H9 (cell line): Measurements from ENCODE around the gene COMP. TPM values are rescaled to one million over a fixed set of nuclear protein-coding genes. Genes with fewer than 3 reads are reported as not detected.
A peak's percentile ranks its signal among the peaks of the same experiment; 100 is the strongest.

Experiments used
- DNase-seq: peaks from one replicate; pipeline ENCODE4 v3.0.0-alpha.2; 2017
- H2AFZ ChIP-seq: one replicate; pipeline ENCODE4 v1.6.1; 2013; ENCODE audit warnings: mild to moderate bottlenecking, low read length, control low read depth, moderate library complexity
- H2AK5ac ChIP-seq: 2 replicates; pipeline ENCODE4 v1.6.1; 2013; ENCODE audit warnings: low read length, control low read depth, mixed read lengths; ENCODE audit not compliant: insufficient read length
- H2BK120ac ChIP-seq: one replicate; pipeline ENCODE4 v1.6.1; 2013; ENCODE audit warnings: low read depth, mild to moderate bottlenecking, low read length, control low read depth, inconsistent platforms; ENCODE audit not compliant: poor library complexity, severe bottlenecking
- H2BK12ac ChIP-seq: 2 replicates; pipeline ENCODE4 v1.6.1; 2013; ENCODE audit warnings: low read length, control low read depth, mixed read lengths, low read depth; ENCODE audit not compliant: insufficient read length
- H2BK15ac ChIP-seq: 2 replicates; pipeline ENCODE4 v1.6.1; 2013; ENCODE audit warnings: low read depth, low read length, control low read depth
- H2BK20ac ChIP-seq: one replicate; pipeline ENCODE4 v1.6.1; 2013; ENCODE audit warnings: low read depth, mild to moderate bottlenecking, low read length, control low read depth, inconsistent platforms; ENCODE audit not compliant: poor library complexity, severe bottlenecking
- H2BK5ac ChIP-seq: 2 replicates; pipeline ENCODE4 v1.6.1; 2013; ENCODE audit warnings: low read length, control low read depth, mixed read lengths; ENCODE audit not compliant: insufficient read length
- H3K14ac ChIP-seq: 2 replicates; pipeline ENCODE4 v1.6.1; 2013; ENCODE audit warnings: low read length, control low read depth; ENCODE audit not compliant: insufficient read depth
- H3K18ac ChIP-seq: 2 replicates; pipeline ENCODE4 v1.6.1; 2013; ENCODE audit warnings: low read depth, mild to moderate bottlenecking, mixed read lengths, low read length, control low read depth; ENCODE audit not compliant: insufficient read length
- H3K23ac ChIP-seq: 2 replicates; pipeline ENCODE4 v1.6.1; 2013; ENCODE audit warnings: low read length, control low read depth, mixed read lengths, low read depth; ENCODE audit not compliant: insufficient read length
- H3K23me2 ChIP-seq: 2 replicates; pipeline ENCODE4 v1.6.1; 2013; ENCODE audit warnings: low read depth, mild to moderate bottlenecking, mixed read lengths, low read length, control low read depth; ENCODE audit not compliant: insufficient read length, poor library complexity, severe bottlenecking
- H3K27ac ChIP-seq: 2 replicates; pipeline ENCODE4 v1.5.1; 2013; ENCODE audit warnings: low read length, control low read depth, mixed read lengths, low read depth; ENCODE audit not compliant: insufficient read length
- H3K27me3 ChIP-seq: 2 replicates; pipeline ENCODE4 v1.6.1; 2013; ENCODE audit warnings: low read length, control low read depth, inconsistent platforms; ENCODE audit not compliant: insufficient read depth
- H3K4ac ChIP-seq: 2 replicates; pipeline ENCODE4 v1.6.1; 2013; ENCODE audit warnings: low read depth, mild to moderate bottlenecking, control low read depth, inconsistent platforms, low read length, moderate library complexity
- H3K4me1 ChIP-seq: 2 replicates; pipeline ENCODE4 v1.6.1; 2013; ENCODE audit warnings: low read length, control low read depth, inconsistent platforms; ENCODE audit not compliant: insufficient read depth
- H3K4me2 ChIP-seq: 2 replicates; pipeline ENCODE4 v1.6.1; 2013; ENCODE audit warnings: low read length, control low read depth, mixed read lengths; ENCODE audit not compliant: insufficient read length, insufficient read depth
- H3K56ac ChIP-seq: 2 replicates; pipeline ENCODE4 v1.6.1; 2013; ENCODE audit warnings: low read depth, mild to moderate bottlenecking, mixed read lengths, low read length, control low read depth; ENCODE audit not compliant: insufficient read length
- H3K79me1 ChIP-seq: 2 replicates; pipeline ENCODE4 v1.6.1; 2013; ENCODE audit warnings: low read depth, mild to moderate bottlenecking, moderate library complexity, low read length, control low read depth, inconsistent platforms; ENCODE audit not compliant: insufficient read depth, poor library complexity, severe bottlenecking
- H3K79me2 ChIP-seq: 2 replicates; pipeline ENCODE4 v1.6.1; 2013; ENCODE audit warnings: low read length, control low read depth, inconsistent platforms; ENCODE audit not compliant: insufficient read depth
- H3K9ac ChIP-seq: 2 replicates; pipeline ENCODE4 v1.6.1; 2013; ENCODE audit warnings: low read length, control low read depth, mixed read lengths; ENCODE audit not compliant: insufficient read length; ENCODE audit errors: extremely low read depth
- H3K9me3 ChIP-seq: one replicate; pipeline ENCODE4 v1.6.1; 2013; ENCODE audit warnings: low read depth, low read length, inconsistent platforms; ENCODE audit not compliant: control insufficient read depth
- H3T11ph ChIP-seq: one replicate; pipeline ENCODE4 v1.6.1; 2013; ENCODE audit warnings: mild to moderate bottlenecking, low read length, control low read depth, inconsistent platforms
- H4K20me1 ChIP-seq: one replicate; pipeline ENCODE4 v1.6.1; 2013; ENCODE audit not compliant: control insufficient read depth, insufficient read length, insufficient read depth
- H4K5ac ChIP-seq: 2 replicates; pipeline ENCODE4 v1.6.1; 2013; ENCODE audit warnings: low read depth, mild to moderate bottlenecking, mixed read lengths, low read length, control low read depth; ENCODE audit not compliant: insufficient read length
- H4K8ac ChIP-seq: replicated peaks from 2 replicates; pipeline ENCODE4 v1.6.1; 2013; ENCODE audit warnings: low read length, control low read depth, mixed read lengths, low read depth; ENCODE audit not compliant: insufficient read length
- H4K91ac ChIP-seq: 2 replicates; pipeline ENCODE4 v1.6.1; 2013; ENCODE audit warnings: low read depth, mild to moderate bottlenecking, moderate library complexity, mixed read lengths, low read length, control low read depth; ENCODE audit not compliant: insufficient read length
- H3K27ac Mint-ChIP-seq, 3 experiments: 2 replicates in 2 of 3; 3 replicates in 1 of 3; pipeline ENCODE4 v1.8.0; 2020 to 2021; ENCODE audit warnings: mixed read lengths in 3 of 3, mild to moderate bottlenecking in 1 of 3, moderate library complexity in 1 of 3
- H3K27me3 Mint-ChIP-seq: 2 replicates; pipeline ENCODE4 v1.8.0; 2021; ENCODE audit warnings: low read depth, mild to moderate bottlenecking, moderate library complexity, mixed read lengths
- H3K36me3 Mint-ChIP-seq, 3 experiments: 2 replicates in 2 of 3; 3 replicates in 1 of 3; pipeline ENCODE4 v1.8.0; 2020 to 2021; ENCODE audit warnings: low read depth in 3 of 3, mixed read lengths in 3 of 3; ENCODE audit not compliant: insufficient read depth in 1 of 3
- H3K4me1 Mint-ChIP-seq, 2 experiments: 2 replicates each; pipeline ENCODE4 v1.8.0; 2020; ENCODE audit warnings: mixed read lengths in 2 of 2
- H3K4me3 Mint-ChIP-seq, 2 experiments: 2 replicates in 1 of 2; 3 replicates in 1 of 2; pipeline ENCODE4 v1.8.0; 2020 to 2021; ENCODE audit warnings: mild to moderate bottlenecking in 2 of 2, mixed read lengths in 2 of 2, moderate library complexity in 1 of 2
- H3K9me3 Mint-ChIP-seq, 2 experiments: 2 replicates in 1 of 2; 3 replicates in 1 of 2; pipeline ENCODE4 v1.8.0; 2020; ENCODE audit warnings: mild to moderate bottlenecking in 2 of 2, mixed read lengths in 2 of 2, moderate library complexity in 1 of 2
- WGBS: extraction: QIAGEN DNeasy Blood & Tissue Kit; methylation state at CpG from one replicate; pipeline ENCODE4 v1.1.7; 2013; ENCODE audit warnings: missing lambda C conversion rate, low lambda C conversion rate, mixed read lengths; ENCODE audit not compliant: insufficient read length; ENCODE audit errors: extremely low coverage; 5-methylcytosine and 5-hydroxymethylcytosine counted together
- total RNA-seq: library from RNA; stranded (reverse); gene quantifications from 2 replicates; pipeline ENCODE4 v1.2.1, GENCODE V29; 2021
- TF ChIP-seq, protein P1 (sequence below): fragments of 200-600 bp; sonication (generic); conservative IDR thresholded peaks from 3 replicates; pipeline ENCODE4 v1.8.0; 2021; ENCODE audit warnings: antibody characterized with exemption, mild to moderate bottlenecking

Gene COMP
- total RNA-seq, 1 experiment from 2014 or later = 0.15 TPM

- Histone ChIP-seq H2AFZ (no peak overlapping the region), H3K18ac (no peak overlapping the region), H2BK20ac (no peak overlapping the region), H2BK15ac (no peak overlapping the region), H4K91ac (no peak overlapping the region), H3K27ac (no peak overlapping the region), H4K20me1 (no peaks in the 10 kb centered on the region), H3K4me1 (no peaks in the 10 kb centered on the region), H3K79me2 (no peaks in the 10 kb centered on the region), H3K56ac (no peak overlapping the region), H2BK120ac (no peak overlapping the region), H3K14ac (no peak overlapping the region), H4K5ac (no peak overlapping the region), H2BK5ac (no peak overlapping the region), H3K27me3 (peaks cover 45% of the 10 kb centered on the region; the same call in 1 of the 2 replicates), H3K9ac (no peak overlapping the region), H3K79me1 (no peaks in the 10 kb centered on the region), H2BK12ac (no peak overlapping the region), H3K23me2 (no peaks in the 10 kb centered on the region), H3T11ph (no peak overlapping the region), H2AK5ac (no peak overlapping the region), H4K8ac (no peak overlapping the region), H3K4me2 (no peak overlapping the region), H3K23ac (no peak overlapping the region), H3K9me3 (no peaks in the 10 kb centered on the region), H3K4ac (no peak overlapping the region)
- H3K36me3 Mint-ChIP-seq = no peaks in the 10 kb centered on the region
- no peak overlapping the region; a peak in 1 of 7 replicates for H3K27ac Mint-ChIP-seq
- peak; percentile 62 for DNase-seq
- peaks cover 92% of the 10 kb centered on the region for H3K27me3 Mint-ChIP-seq
- H3K9me3 Mint-ChIP-seq = no peaks in the 10 kb centered on the region
- WGBS = no CpG with 5 or more reads among the region's 36 CpGs
- H3K4me1 Mint-ChIP-seq = peaks cover 0 to 4% of the 10 kb centered on the region in 2 experiments; a peak in 3 of 4 replicates
- H3K4me3 Mint-ChIP-seq = no peak overlapping the region
- TF ChIP-seq, protein P1, sequence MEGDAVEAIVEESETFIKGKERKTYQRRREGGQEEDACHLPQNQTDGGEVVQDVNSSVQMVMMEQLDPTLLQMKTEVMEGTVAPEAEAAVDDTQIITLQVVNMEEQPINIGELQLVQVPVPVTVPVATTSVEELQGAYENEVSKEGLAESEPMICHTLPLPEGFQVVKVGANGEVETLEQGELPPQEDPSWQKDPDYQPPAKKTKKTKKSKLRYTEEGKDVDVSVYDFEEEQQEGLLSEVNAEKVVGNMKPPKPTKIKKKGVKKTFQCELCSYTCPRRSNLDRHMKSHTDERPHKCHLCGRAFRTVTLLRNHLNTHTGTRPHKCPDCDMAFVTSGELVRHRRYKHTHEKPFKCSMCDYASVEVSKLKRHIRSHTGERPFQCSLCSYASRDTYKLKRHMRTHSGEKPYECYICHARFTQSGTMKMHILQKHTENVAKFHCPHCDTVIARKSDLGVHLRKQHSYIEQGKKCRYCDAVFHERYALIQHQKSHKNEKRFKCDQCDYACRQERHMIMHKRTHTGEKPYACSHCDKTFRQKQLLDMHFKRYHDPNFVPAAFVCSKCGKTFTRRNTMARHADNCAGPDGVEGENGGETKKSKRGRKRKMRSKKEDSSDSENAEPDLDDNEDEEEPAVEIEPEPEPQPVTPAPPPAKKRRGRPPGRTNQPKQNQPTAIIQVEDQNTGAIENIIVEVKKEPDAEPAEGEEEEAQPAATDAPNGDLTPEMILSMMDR = peak; percentile 69
Observed at GRCh38 chr19:18771328-18772242, 19.5 kb downstream of the COMP start.
